Sigmoid colon (tissue), 7 donors: ENCODE data around the gene JAZF1. TPM values are rescaled to one million over a fixed set of nuclear protein-coding genes. Genes with fewer than 3 reads are reported as not detected.

Experiments used
- DNase-seq: peaks from one replicate; pipeline ENCODE4 v3.0.0-alpha.2; 2019
- H3K27ac ChIP-seq, 4 donors: fragments of 200-600 bp; sonication (generic); one replicate each; pipeline ENCODE4 v1.5.1; 2016 to 2019; ENCODE audit warnings: mild to moderate bottlenecking in 1 of 4
- H3K27me3 ChIP-seq, 3 donors: fragments of 200-600 bp; sonication (generic); one replicate each; pipeline ENCODE4 v1.5.1; 2019; ENCODE audit warnings: mild to moderate bottlenecking in 1 of 3
- H3K36me3 ChIP-seq, 4 donors: fragments of 200-600 bp; sonication (generic); one replicate each; pipeline ENCODE4 v1.5.1; 2016 to 2019
- H3K4me1 ChIP-seq, 4 donors: fragments of 200-600 bp; sonication (generic); one replicate each; pipeline ENCODE4 v1.5.1; 2017 to 2019
- H3K4me3 ChIP-seq, 4 donors: fragments of 200-600 bp; sonication (generic); one replicate each; pipeline ENCODE4 v1.5.1; 2017 to 2019; ENCODE audit warnings: mild to moderate bottlenecking in 2 of 4, moderate library complexity in 1 of 4
- H3K9me3 ChIP-seq, 4 donors: fragments of 200-600 bp in 3 of 4; sonication (generic) in 3 of 4; one replicate each; pipeline versions ENCODE4 v1.5.1 to v1.6.1; 2013 to 2019
- EP300 ChIP-seq, 4 donors: sonication (generic); formaldehyde crosslinking; IDR thresholded peaks; one replicate each; pipeline ENCODE4 v1.6.1; 2017; ENCODE audit warnings: antibody characterized with exemption in 4 of 4
- POLR2A ChIP-seq, 2 donors: fragments of 450-650 bp; IDR thresholded peaks; one replicate each; pipeline ENCODE4 v1.6.1; 2016; ENCODE audit warnings: antibody characterized with exemption in 2 of 2, mild to moderate bottlenecking in 2 of 2, moderate library complexity in 2 of 2
- POLR2AphosphoS5 ChIP-seq, 4 donors: sonication (generic); formaldehyde crosslinking; IDR thresholded peaks; one replicate each; pipeline ENCODE4 v1.6.1; 2017; ENCODE audit warnings: antibody characterized with exemption in 4 of 4
- WGBS, 2 donors: extraction: QIAGEN DNeasy Blood & Tissue Kit; methylation state at CpG; one replicate each; pipeline ENCODE4 v1.1.7; 2013; 5-methylcytosine and 5-hydroxymethylcytosine counted together
- intact Hi-C: fragments of 100-400 bp; cut with DNase I; formaldehyde crosslinking; loops from one replicate; pipeline ENCODE4 v1.15.1; 2023
- polyA plus RNA-seq, 3 donors: library from polyadenylated mRNA; stranded (reverse); fragments of 200-250 nt; gene quantifications; one replicate each; pipeline ENCODE4 v1.2.3, GENCODE V29; 2013
- total RNA-seq, 4 donors: library from RNA; depleted of rRNA; stranded (reverse); fragments of >200 nt; gene quantifications; one replicate each; pipeline ENCODE4 v1.1.0, GENCODE V29; 2016
- TF ChIP-seq, protein P1 (sequence below), 4 experiments: fragments of 450-650 bp in 3 of 4; fragments of 200-600 bp in 1 of 4; IDR thresholded peaks; one replicate each; pipeline ENCODE4 v1.5.1; 2016 to 2019; ENCODE audit warnings: antibody characterized with exemption in 4 of 4, mild to moderate bottlenecking in 3 of 4, moderate library complexity in 2 of 4
- donor health status: healthy with polysubstance abuse.
- donor health status: Bipolar disorder and iron deficiency.
- donor health status: healthy.

The JAZF1 gene
- total and polyA plus RNA-seq, 7 donors = 4.2 to 59.6 (median 46.4) TPM

DNA sequence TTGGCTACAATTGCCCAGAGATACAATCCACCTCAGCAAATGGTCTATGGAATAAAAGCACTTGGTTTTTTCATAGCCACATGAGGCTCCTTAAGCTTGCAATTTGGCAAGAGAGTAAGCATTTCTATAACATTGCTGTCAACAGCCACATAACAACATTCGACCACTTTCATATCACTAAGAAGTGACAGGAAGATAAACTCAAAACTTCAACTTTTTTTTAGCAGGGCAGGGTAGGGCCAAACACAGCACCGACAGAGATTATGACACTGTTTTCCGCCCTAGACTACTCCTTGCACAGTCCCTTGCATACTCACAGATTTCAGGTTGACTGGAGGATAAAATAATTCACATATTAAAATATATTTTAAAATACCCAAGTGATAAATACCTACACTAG is 185.4 kb downstream of the JAZF1 start:
- H3K27me3 ChIP-seq = no peaks in the 10 kb centered on the region
- H3K36me3 ChIP-seq = peaks cover 0 to 4% (median 0%) of the 10 kb centered on the region in 4 donors
- H3K27ac ChIP-seq = no peak overlapping the region
- no peak for DNase-seq
- no peaks in the 10 kb centered on the region for H3K9me3 ChIP-seq
- TF ChIP-seq EP300 (IDR thresholded peaks at IDR 0.05) (no peak), POLR2AphosphoS5 (IDR thresholded peaks at IDR 0.05) (no peak), POLR2A (IDR thresholded peaks at IDR 0.05) (no peak)
- TF ChIP-seq, protein P1, sequence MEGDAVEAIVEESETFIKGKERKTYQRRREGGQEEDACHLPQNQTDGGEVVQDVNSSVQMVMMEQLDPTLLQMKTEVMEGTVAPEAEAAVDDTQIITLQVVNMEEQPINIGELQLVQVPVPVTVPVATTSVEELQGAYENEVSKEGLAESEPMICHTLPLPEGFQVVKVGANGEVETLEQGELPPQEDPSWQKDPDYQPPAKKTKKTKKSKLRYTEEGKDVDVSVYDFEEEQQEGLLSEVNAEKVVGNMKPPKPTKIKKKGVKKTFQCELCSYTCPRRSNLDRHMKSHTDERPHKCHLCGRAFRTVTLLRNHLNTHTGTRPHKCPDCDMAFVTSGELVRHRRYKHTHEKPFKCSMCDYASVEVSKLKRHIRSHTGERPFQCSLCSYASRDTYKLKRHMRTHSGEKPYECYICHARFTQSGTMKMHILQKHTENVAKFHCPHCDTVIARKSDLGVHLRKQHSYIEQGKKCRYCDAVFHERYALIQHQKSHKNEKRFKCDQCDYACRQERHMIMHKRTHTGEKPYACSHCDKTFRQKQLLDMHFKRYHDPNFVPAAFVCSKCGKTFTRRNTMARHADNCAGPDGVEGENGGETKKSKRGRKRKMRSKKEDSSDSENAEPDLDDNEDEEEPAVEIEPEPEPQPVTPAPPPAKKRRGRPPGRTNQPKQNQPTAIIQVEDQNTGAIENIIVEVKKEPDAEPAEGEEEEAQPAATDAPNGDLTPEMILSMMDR (IDR thresholded peaks at IDR 0.05) = no peak
- 48 to 79% methylated on average over 3 of the region's 3 CpGs for WGBS, 2 donors
- peaks cover 0 to 78% (median 66%) of the 10 kb centered on the region in 4 donors for H3K4me1 ChIP-seq
- intact Hi-C loops = no loop called here
- no peak overlapping the region for H3K4me3 ChIP-seq

DNA sequence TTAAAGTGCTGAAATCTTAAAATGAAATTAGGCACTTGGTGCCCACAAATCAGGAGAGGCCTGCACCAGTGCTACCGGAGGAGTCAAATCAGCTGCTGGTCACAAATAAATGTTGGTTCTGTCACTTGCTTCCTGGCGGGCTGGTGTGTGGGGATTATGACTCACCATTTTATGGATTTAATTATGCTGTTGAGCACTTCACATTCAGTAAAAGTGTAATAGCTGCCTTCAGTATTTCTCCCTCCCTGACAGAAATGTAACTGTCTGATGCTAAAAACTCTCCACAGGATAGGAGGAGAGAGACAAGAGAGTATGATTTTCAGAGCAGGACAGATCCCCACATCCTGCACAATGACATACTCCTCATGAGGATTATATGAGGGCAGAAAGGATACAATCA is 186.0 kb downstream of the JAZF1 start:
- H3K36me3 ChIP-seq = peaks cover 0 to 4% (median 0%) of the 10 kb centered on the region in 4 donors
- 10 to 55% methylated on average over 2 of the region's 2 CpGs for WGBS, 2 donors
- H3K27ac ChIP-seq = no peak overlapping the region
- H3K9me3 ChIP-seq = no peaks in the 10 kb centered on the region
- DNase-seq = no peak
- H3K4me3 ChIP-seq = no peak overlapping the region
- peaks cover 0 to 75% (median 65%) of the 10 kb centered on the region in 4 donors for H3K4me1 ChIP-seq
- TF ChIP-seq, protein P1 (IDR thresholded peaks at IDR 0.05) = no peak
- no peak for TF ChIP-seq EP300 (IDR thresholded peaks at IDR 0.05)
- no peak for TF ChIP-seq POLR2A (IDR thresholded peaks at IDR 0.05)
- TF ChIP-seq POLR2AphosphoS5 (IDR thresholded peaks at IDR 0.05) = no peak
- no peaks in the 10 kb centered on the region for H3K27me3 ChIP-seq
- intact Hi-C loops = no loop called here

DNA sequence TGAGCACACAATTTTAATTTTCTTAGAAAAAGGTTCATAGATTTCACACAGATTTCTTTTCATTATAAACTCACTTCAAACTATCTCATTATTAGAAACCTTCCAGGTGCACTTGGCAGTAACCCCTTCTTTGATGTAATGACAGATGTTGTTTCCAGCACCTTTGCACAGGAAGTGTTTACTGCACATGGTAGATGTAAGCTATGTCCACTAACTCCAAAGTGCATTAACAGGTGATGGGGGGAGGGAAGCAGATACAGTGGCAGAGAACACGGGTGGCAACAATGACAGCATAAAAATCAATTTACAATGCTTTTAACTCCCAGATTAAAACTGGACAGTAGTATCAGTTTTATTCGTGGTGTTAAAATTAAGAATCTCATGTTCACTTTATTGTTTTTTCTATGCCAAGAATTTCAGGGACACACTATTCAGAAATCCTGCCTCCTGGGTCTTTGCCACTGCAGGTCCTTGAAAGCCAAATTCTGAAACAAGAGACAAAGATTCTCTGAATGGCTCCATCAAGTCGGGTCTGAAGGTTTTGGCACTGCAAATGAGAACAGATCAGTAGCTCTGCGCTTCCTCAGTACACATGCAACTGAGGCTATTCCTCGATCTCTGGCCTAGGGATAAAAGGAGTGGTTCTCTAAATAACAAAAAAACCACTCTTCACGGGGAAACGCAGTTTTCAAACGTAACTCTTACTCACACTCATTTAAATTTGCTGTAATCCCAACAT is 187.7 kb downstream of the JAZF1 start:
- no peak for DNase-seq
- Histone ChIP-seq H3K27me3 (no peaks in the 10 kb centered on the region), H3K9me3 (no peaks in the 10 kb centered on the region), H3K4me3 (no peak overlapping the region), H3K27ac (no peak overlapping the region), H3K36me3 (peaks cover 0 to 4% (median 0%) of the 10 kb centered on the region in 4 donors), H3K4me1 (peaks cover 0 to 58% (median 52%) of the 10 kb centered on the region in 4 donors)
- no peak for TF ChIP-seq POLR2AphosphoS5 (IDR thresholded peaks at IDR 0.05)
- TF ChIP-seq, protein P1 (IDR thresholded peaks at IDR 0.05) = no peak
- no peak for TF ChIP-seq POLR2A (IDR thresholded peaks at IDR 0.05)
- no peak for TF ChIP-seq EP300 (IDR thresholded peaks at IDR 0.05)
- WGBS, 2 donors = 75 to 82% methylated on average over 8 of the region's 8 CpGs
- intact Hi-C loops = no loop called here

DNA sequence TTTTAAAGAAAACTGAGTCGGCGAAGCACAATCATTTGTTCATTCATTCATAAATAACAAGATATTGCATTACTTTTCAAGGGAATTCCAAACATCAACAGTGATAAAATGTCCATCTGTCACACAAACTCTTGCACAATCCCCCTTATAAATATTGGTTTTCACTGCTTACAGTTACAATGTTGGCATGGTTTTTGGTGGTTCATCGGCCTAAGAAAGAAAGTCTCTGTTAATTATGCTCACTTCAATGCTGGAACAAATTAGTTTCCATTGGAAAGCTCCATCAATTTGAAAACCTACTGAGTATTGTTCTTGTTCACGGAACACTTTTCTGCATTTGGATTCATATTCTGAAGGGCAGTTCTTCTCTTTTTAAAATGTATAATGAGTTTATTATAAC is 188.5 kb downstream of the JAZF1 start:
- peaks cover 0 to 4% (median 0%) of the 10 kb centered on the region in 4 donors for H3K36me3 ChIP-seq
- no peaks in the 10 kb centered on the region for H3K27me3 ChIP-seq
- DNase-seq = no peak
- 80 to 89% methylated on average over 4 of the region's 4 CpGs for WGBS, 2 donors
- no peak overlapping the region for H3K27ac ChIP-seq
- H3K9me3 ChIP-seq = no peaks in the 10 kb centered on the region
- no peak overlapping the region for H3K4me3 ChIP-seq
- intact Hi-C loops = no loop called here
- TF ChIP-seq, protein P1 (IDR thresholded peaks at IDR 0.05) = no peak
- no peak for TF ChIP-seq POLR2AphosphoS5 (IDR thresholded peaks at IDR 0.05)
- TF ChIP-seq POLR2A (IDR thresholded peaks at IDR 0.05) = no peak
- H3K4me1 ChIP-seq = peaks cover 0 to 52% (median 46%) of the 10 kb centered on the region in 4 donors
